OCI-M1 (cell line): ENCODE results near the gene APOL2.
"Not testable (repeated sequence)": the region's sequence is repeated elsewhere in the genome, so short reads cannot be mapped to it uniquely, and the experiment has no call there.

Source experiments
- DNase-seq: peaks from one replicate; lab custom pipeline; 2025; lab: John Stamatoyannopoulos, UW

APOL2 gene

GRCh38 chr22:36197514-36198146, 41.7 kb downstream of the APOL2 start:
- DNase-seq = peak; percentile 89

- DNase-seq = peak; percentile 45
Observed at GRCh38 chr22:36197065-36197440, 42.3 kb downstream of the APOL2 start.

- DNase-seq = no peak
Observed at GRCh38 chr22:36196254-36197064, 42.9 kb downstream of the APOL2 start.

- peak; percentile 71 for DNase-seq
Observed at GRCh38 chr22:36194971-36195370, 44.4 kb downstream of the APOL2 start.

GRCh38 chr22:36194385-36194784, 44.9 kb downstream of the APOL2 start:
- DNase-seq = no peak

- no peak for DNase-seq
Observed at GRCh38 chr22:36193577-36193976, 45.8 kb downstream of the APOL2 start.

GRCh38 chr22:36193171-36193570, 46.2 kb downstream of the APOL2 start:
- no peak for DNase-seq

- DNase-seq = no peak
Observed at GRCh38 chr22:36192542-36192941, 46.8 kb downstream of the APOL2 start.

GRCh38 chr22:36191106-36191836, 48.1 kb downstream of the APOL2 start:
- no peak for DNase-seq

GRCh38 chr22:36187862-36188261, 51.5 kb downstream of the APOL2 start:
- DNase-seq = not testable (repeated sequence)

- no peak for DNase-seq
Observed at GRCh38 chr22:36185828-36186624, 53.3 kb downstream of the APOL2 start.

- no peak for DNase-seq
Observed at GRCh38 chr22:36184433-36185025, 54.8 kb downstream of the APOL2 start.

GRCh38 chr22:36183446-36183845, 55.9 kb downstream of the APOL2 start:
- DNase-seq = no peak

GRCh38 chr22:36182857-36183256, 56.5 kb downstream of the APOL2 start:
- DNase-seq = no peak

- peak; percentile 34 for DNase-seq
Observed at GRCh38 chr22:36182056-36182455, 57.3 kb downstream of the APOL2 start.

GRCh38 chr22:36180928-36181327, 58.4 kb downstream of the APOL2 start:
- DNase-seq = no peak

GRCh38 chr22:36180038-36180880, 59.1 kb downstream of the APOL2 start:
- peak; percentile 84 for DNase-seq

- DNase-seq = no peak
Observed at GRCh38 chr22:36177160-36177559, 62.2 kb downstream of the APOL2 start.
